GM12878 (cell line): ENCODE measurements around the gene PDCD11. TPM values are rescaled to one million over a fixed set of nuclear protein-coding genes. Genes with fewer than 3 reads are reported as not detected.
A peak's percentile ranks its signal among the peaks of the same experiment; 100 is the strongest.

Experiments used
- ATAC-seq: fragments of 200-7000 bp; cut with Tn5 transposase; 3 replicates; pipeline ENCODE4 v1.9.1; 2020; ENCODE audit warnings: mild to moderate bottlenecking, moderate library complexity
- BruUV-seq: library from RNA; stranded (reverse); fragments of 400-500 nt; replicated peaks from 2 replicates; lab custom pipeline; 2021; lab: Mats Ljungman, UMichigan
- CTCF ChIA-PET: fragments of 300-600 bp; sonication (Branson Sonifier 250); formaldehyde crosslinking; extraction: SDS; loops from one replicate; lab custom pipeline; 2021; ENCODE audit warnings: inconsistent platforms; lab: Yijun Ruan, JAX
- POLR2A ChIA-PET: fragments of 350-600 bp; formaldehyde crosslinking; extraction: SDS; loops from one replicate; lab custom pipeline; 2021; ENCODE audit warnings: inconsistent platforms; lab: Charles Lee
- RAD21 ChIA-PET: fragments of 300-600 bp; sonication (Branson Sonifier 250); formaldehyde crosslinking; loops from one replicate; lab custom pipeline; 2023; ENCODE audit warnings: antibody characterized with exemption; ENCODE audit not compliant: unreplicated experiment; lab: Charles Lee
- SMC1A ChIA-PET: fragments of 300-600 bp; sonication (Branson Sonifier 250); formaldehyde crosslinking; loops from one replicate; lab custom pipeline; 2023; ENCODE audit not compliant: unreplicated experiment, uncharacterized antibody; lab: Charles Lee
- DNase-seq: peaks from one replicate; pipeline ENCODE4 v3.0.0-alpha.2; 2011; ENCODE audit warnings: low read depth, low spot score
- FAIRE-seq: peaks from 3 replicates; lab custom pipeline; 2011; peaks lifted over from hg19 to GRCh38; lab: Jason Lieb, UNC
- H2AFZ ChIP-seq: 2 replicates; pipeline ENCODE4 v1.6.0; 2011; ENCODE audit warnings: low read depth, low read length, control low read depth; ENCODE audit not compliant: control insufficient read depth
- H3K27ac ChIP-seq: 2 replicates; pipeline ENCODE4 v1.5.1; 2011; ENCODE audit warnings: control low read depth; ENCODE audit not compliant: control insufficient read depth, insufficient read depth
- H3K27me3 ChIP-seq, 2 experiments: replicated peaks in 1 of 2; 2 replicates each; pipeline versions ENCODE4 v1.6.0 to v1.6.1; 2011; ENCODE audit warnings: low read length in 1 of 2; ENCODE audit not compliant: control insufficient read depth in 2 of 2, insufficient read depth in 2 of 2
- H3K36me3 ChIP-seq, 2 experiments: 2 replicates each; pipeline ENCODE4 v1.5.1; 2011; ENCODE audit warnings: low read length in 1 of 2; ENCODE audit not compliant: control insufficient read depth in 2 of 2, insufficient read depth in 2 of 2
- H3K4me1 ChIP-seq: 2 replicates; pipeline ENCODE4 v1.6.1; 2011; ENCODE audit warnings: mild to moderate bottlenecking, low read length, moderate library complexity, mixed read lengths; ENCODE audit not compliant: control insufficient read depth, insufficient read depth
- H3K4me2 ChIP-seq: 2 replicates; pipeline ENCODE4 v1.6.0; 2011; ENCODE audit warnings: control low read depth; ENCODE audit not compliant: control insufficient read depth, insufficient read depth
- H3K4me3 ChIP-seq: fragments of 200-600 bp; sonication (generic); 2 replicates; pipeline ENCODE4 v1.5.1; 2016
- H3K79me2 ChIP-seq: 2 replicates; pipeline ENCODE4 v1.6.0; 2011; ENCODE audit warnings: low read length; ENCODE audit not compliant: control insufficient read depth, insufficient read depth
- H3K9ac ChIP-seq: 2 replicates; pipeline ENCODE4 v1.8.0; 2011; ENCODE audit warnings: low read length, control low read depth, mixed read lengths; ENCODE audit not compliant: control insufficient read depth, insufficient read depth
- H3K9me3 ChIP-seq: replicated peaks from 3 replicates; pipeline ENCODE4 v1.5.1; 2011; ENCODE audit warnings: mild to moderate bottlenecking, low read length; ENCODE audit not compliant: control insufficient read depth, insufficient read depth
- H4K20me1 ChIP-seq: 2 replicates; pipeline ENCODE4 v1.6.0; 2011; ENCODE audit not compliant: control insufficient read depth, insufficient read depth
- CTCF ChIP-seq, 3 experiments: IDR thresholded peaks in 2 of 3; conservative IDR thresholded peaks in 1 of 3; 2 replicates each; pipeline ENCODE4 v1.5.1; 2011; ENCODE audit warnings: low read depth in 3 of 3, low read length in 3 of 3, mild to moderate bottlenecking in 3 of 3, control low read depth in 2 of 3, moderate library complexity in 2 of 3, inconsistent platforms in 1 of 3, mixed read lengths in 1 of 3; ENCODE audit not compliant: control insufficient read depth in 2 of 3, insufficient read depth in 1 of 3; ENCODE audit errors: extremely low read depth in 1 of 3
- HDAC6 ChIP-seq: fragments of 200-600 bp; sonication (generic); IDR thresholded peaks from one replicate; pipeline ENCODE4 v1.8.0; 2017; ENCODE audit warnings: antibody characterized with exemption; ENCODE audit not compliant: unreplicated experiment
- RFX5 ChIP-seq: IDR thresholded peaks from 2 replicates; pipeline ENCODE4 v1.6.1; 2011; ENCODE audit warnings: low read depth, low read length, improper control_type of control experiment
- SP1 ChIP-seq: IDR thresholded peaks from one replicate; pipeline ENCODE4 v1.6.1; 2011; ENCODE audit warnings: low read depth, low read length
- ZNF687 ChIP-seq: fragments of 450-650 bp; IDR thresholded peaks from 2 replicates; pipeline ENCODE4 v1.6.1; 2017; ENCODE audit warnings: mild to moderate bottlenecking, moderate library complexity
- WGBS: methylation state at CpG from one replicate; pipeline ENCODE4 v1.1.6; 2016; ENCODE audit warnings: low lambda C conversion rate; ENCODE audit not compliant: insufficient replicate concordance, insufficient coverage; ENCODE audit errors: missing lambda C conversion rate; 5-methylcytosine and 5-hydroxymethylcytosine counted together
- in situ Hi-C: fragments of 300-500 bp; cut with MboI; formaldehyde crosslinking; loops from 9 replicates; pipeline ENCODE4 v1.14.3; 2018; ENCODE audit warnings: mixed read lengths
- intact Hi-C: fragments of 100-400 bp; cut with micrococcal nuclease; formaldehyde crosslinking; loops from one replicate; pipeline ENCODE4 v1.14.2; 2022; ENCODE audit not compliant: unreplicated experiment
- polyA plus RNA-seq, 11 experiments: library from polyadenylated mRNA; depleted of rRNA in 4 of 11; unstranded in 6 of 11; stranded (reverse) in 5 of 11; fragments of >200 nt; fragmentation: Nextera tagmentation in 4 of 11; fragmentation: Illumina TruSeq in 1 of 11; extraction: Ambion mirVana in 4 of 11; extraction: Trizol in 1 of 11; gene quantifications; 1 replicate in 1 of 11; 2 replicates in 10 of 11; pipeline versions ENCODE4 v1.2.1 to v1.2.3, GENCODE V29; 2011 to 2016; ENCODE audit warnings: inconsistent platforms in 2 of 11, missing spikeins in 2 of 11, low read depth in 1 of 11
- total RNA-seq, 4 experiments: library from RNA; depleted of rRNA in 3 of 4; stranded (reverse); fragments of >200 nt in 3 of 4; fragmentation: Illumina TruSeq in 1 of 4; extraction: Trizol in 1 of 4; gene quantifications; 2 replicates each; pipeline versions ENCODE4 v1.2.1 to v1.2.3, GENCODE V29; 2013 to 2021
- TF ChIP-seq, protein P1 (sequence below): fragments of 450-650 bp; IDR thresholded peaks from 2 replicates; pipeline ENCODE4 v1.6.1; 2014; ENCODE audit warnings: mild to moderate bottlenecking
- TF ChIP-seq, protein P2 (sequence below): fragments of 450-650 bp; IDR thresholded peaks from 2 replicates; pipeline ENCODE4 v1.6.1; 2018; ENCODE audit warnings: borderline replicate concordance, mild to moderate bottlenecking; ENCODE audit not compliant: partially characterized antibody

PDCD11 gene
- total and polyA plus RNA-seq, 10 of the 15 experiments (the other 5 are each of a cell fraction or from before 2014, with no cell fraction given) = 13.9 to 69.7 (median 44.8) TPM

GRCh38 chr10:103416436-103417147 lies 20.2 kb downstream of the PDCD11 start:
- in situ Hi-C loops = loop anchor here (5.0 kb wide), 1 partner anchor 61 kb away; the partner anchor contains the start of gene CALHM3
- RAD21 ChIA-PET = interaction anchor here (1.0 to 7.6 kb wide), 11 partner anchors 10 to 270 kb away, joined by 3 to 66 read pairs (median 7); partner anchors contain the start of genes ATP5MK, CALHM2 and PDCD11
- H3K9me3 ChIP-seq = no peaks in the 10 kb centered on the region
- CTCF ChIA-PET = interaction anchor here (0.6 to 8.0 kb wide), 24 partner anchors 10 to 492 kb away, joined by 3 to 195 read pairs (median 4); partner anchors contain the start of genes ATP5MK, CALHM2, CALHM3 and NEURL1
- ATAC-seq (peak; percentile 86), FAIRE-seq (peak; percentile 49), DNase-seq (peak; percentile 27)
- SMC1A ChIA-PET = interaction anchor here (0.6 to 5.3 kb wide), 23 partner anchors 9 to 1621 kb away, joined by 3 to 85 read pairs (median 5); partner anchors contain the start of genes ATP5MK, CALHM2, CALHM3 and PDCD11
- no peak overlapping the region for H3K4me3 ChIP-seq
- no peak overlapping the region for H2AFZ ChIP-seq
- no TSS peak for BruUV-seq
- no peak overlapping the region for H3K9ac ChIP-seq
- H3K4me1 ChIP-seq = no peaks in the 10 kb centered on the region
- POLR2A ChIA-PET = interaction anchor here (0.7 to 1.0 kb wide), 2 partner anchors 60 to 66 kb away, joined by 3 read pairs; no protein-coding TSS in a partner anchor
- H3K27ac ChIP-seq = no peak overlapping the region
- H4K20me1 ChIP-seq = no peaks in the 10 kb centered on the region
- 38% methylated on average over 8 of the region's 8 CpGs for WGBS
- H3K79me2 ChIP-seq = no peaks in the 10 kb centered on the region; the same call in 1 of the 2 replicates
- peaks cover 46 to 70% of the 10 kb centered on the region in 2 experiments for H3K36me3 ChIP-seq
- H3K4me2 ChIP-seq = no peak overlapping the region
- H3K27me3 ChIP-seq = no peaks in the 10 kb centered on the region
- intact Hi-C loops = loop anchor here (1.0 to 10.0 kb wide), 3 partner anchors 66 to 178 kb away; no protein-coding TSS in a partner anchor
- TF ChIP-seq RFX5 (no peak), SP1 (no peak), CTCF (IDR thresholded peaks at IDR 0.05 in 2 of 3, conservative IDR thresholded peaks at IDR 0.05 in 1 of 3; ENCODE audit: control insufficient read depth in 2 of 3, extremely low read depth in 1 of 3, insufficient read depth in 1 of 3, low read depth in 3 of 3, low read length in 3 of 3) (peak; percentile 39 to 80 (median 59); a peak in 5 of 6 replicates), HDAC6 (no peak), ZNF687 (no peak)
- TF ChIP-seq, protein P1, sequence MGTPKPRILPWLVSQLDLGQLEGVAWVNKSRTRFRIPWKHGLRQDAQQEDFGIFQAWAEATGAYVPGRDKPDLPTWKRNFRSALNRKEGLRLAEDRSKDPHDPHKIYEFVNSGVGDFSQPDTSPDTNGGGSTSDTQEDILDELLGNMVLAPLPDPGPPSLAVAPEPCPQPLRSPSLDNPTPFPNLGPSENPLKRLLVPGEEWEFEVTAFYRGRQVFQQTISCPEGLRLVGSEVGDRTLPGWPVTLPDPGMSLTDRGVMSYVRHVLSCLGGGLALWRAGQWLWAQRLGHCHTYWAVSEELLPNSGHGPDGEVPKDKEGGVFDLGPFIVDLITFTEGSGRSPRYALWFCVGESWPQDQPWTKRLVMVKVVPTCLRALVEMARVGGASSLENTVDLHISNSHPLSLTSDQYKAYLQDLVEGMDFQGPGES = no peak
- TF ChIP-seq, protein P2, sequence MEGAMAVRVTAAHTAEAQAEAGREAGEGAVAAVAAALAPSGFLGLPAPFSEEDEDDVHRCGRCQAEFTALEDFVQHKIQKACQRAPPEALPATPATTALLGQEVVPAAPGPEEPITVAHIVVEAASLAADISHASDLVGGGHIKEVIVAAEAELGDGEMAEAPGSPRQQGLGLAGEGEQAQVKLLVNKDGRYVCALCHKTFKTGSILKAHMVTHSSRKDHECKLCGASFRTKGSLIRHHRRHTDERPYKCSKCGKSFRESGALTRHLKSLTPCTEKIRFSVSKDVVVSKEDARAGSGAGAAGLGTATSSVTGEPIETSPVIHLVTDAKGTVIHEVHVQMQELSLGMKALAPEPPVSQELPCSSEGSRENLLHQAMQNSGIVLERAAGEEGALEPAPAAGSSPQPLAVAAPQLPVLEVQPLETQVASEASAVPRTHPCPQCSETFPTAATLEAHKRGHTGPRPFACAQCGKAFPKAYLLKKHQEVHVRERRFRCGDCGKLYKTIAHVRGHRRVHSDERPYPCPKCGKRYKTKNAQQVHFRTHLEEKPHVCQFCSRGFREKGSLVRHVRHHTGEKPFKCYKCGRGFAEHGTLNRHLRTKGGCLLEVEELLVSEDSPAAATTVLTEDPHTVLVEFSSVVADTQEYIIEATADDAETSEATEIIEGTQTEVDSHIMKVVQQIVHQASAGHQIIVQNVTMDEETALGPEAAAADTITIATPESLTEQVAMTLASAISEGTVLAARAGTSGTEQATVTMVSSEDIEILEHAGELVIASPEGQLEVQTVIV = no peak
